ENCODE measurements around the gene SECISBP2. TPM values are rescaled to one million over a fixed set of nuclear protein-coding genes. Genes with fewer than 3 reads are reported as not detected.
"Not testable (repeated sequence)": the region's sequence is repeated elsewhere in the genome, so short reads cannot be mapped to it uniquely, and the experiment has no call there.

Gene SECISBP2
- total RNA-seq, 1 donor from 2014 or later: 15.7 TPM

GRCh38 chr9:89361816-89362646 lies 43.7 kb downstream of the SECISBP2 start:
- ATAC-seq (no peak), DNase-seq (no peak)
- intact Hi-C loops (cut with micrococcal nuclease): no loop called here

- ATAC-seq: no peak
- no peak for DNase-seq
- intact Hi-C loops (cut with micrococcal nuclease): no loop called here
Measured at GRCh38 chr9:89362647-89363310, 44.5 kb downstream of the SECISBP2 start.

- intact Hi-C loops (cut with micrococcal nuclease): no loop called here
- no peak for DNase-seq
- no peak for ATAC-seq
Measured at GRCh38 chr9:89363311-89363670, 45.0 kb downstream of the SECISBP2 start.

GRCh38 chr9:89363921-89364665 lies 45.8 kb downstream of the SECISBP2 start:
- peak; percentile 8 for DNase-seq

GRCh38 chr9:89364666-89365531 lies 46.6 kb downstream of the SECISBP2 start:
- ATAC-seq (no peak), DNase-seq (peak; percentile 22)
- intact Hi-C loops (cut with micrococcal nuclease): no loop called here

More at GRCh38 chr9:89363921-89364665, 45.8 kb downstream of the SECISBP2 start:
- intact Hi-C loops (cut with micrococcal nuclease): no loop called here
- no peak for ATAC-seq

GRCh38 chr9:89365532-89365912 lies 47.2 kb downstream of the SECISBP2 start:
- DNase-seq: no peak
- no peak for ATAC-seq
- intact Hi-C loops (cut with micrococcal nuclease): no loop called here

GRCh38 chr9:89366711-89367110 lies 48.4 kb downstream of the SECISBP2 start:
- intact Hi-C loops (cut with micrococcal nuclease): no loop called here
- no peak for DNase-seq
- no peak for ATAC-seq

- intact Hi-C loops (cut with micrococcal nuclease): no loop called here
- ATAC-seq: no peak
Measured at GRCh38 chr9:89367281-89367680, 49.0 kb downstream of the SECISBP2 start.

GRCh38 chr9:89367726-89368437 lies 49.6 kb downstream of the SECISBP2 start:
- peak; percentile 15 for DNase-seq
- intact Hi-C loops (cut with micrococcal nuclease): no loop called here
- ATAC-seq: no peak

More at GRCh38 chr9:89367281-89367680, 49.0 kb downstream of the SECISBP2 start:
- DNase-seq: peak; percentile 12

GRCh38 chr9:89368550-89368949 lies 50.2 kb downstream of the SECISBP2 start:
- DNase-seq (no peak), ATAC-seq (no peak)
- intact Hi-C loops (cut with micrococcal nuclease): no loop called here

GRCh38 chr9:89368978-89369377 lies 50.7 kb downstream of the SECISBP2 start:
- no peak for DNase-seq
- no peak for ATAC-seq
- intact Hi-C loops (cut with micrococcal nuclease): no loop called here

- intact Hi-C loops (cut with micrococcal nuclease): no loop called here
- no peak for ATAC-seq
- DNase-seq: no peak
Measured at GRCh38 chr9:89370593-89370992, 52.3 kb downstream of the SECISBP2 start.

- intact Hi-C loops (cut with micrococcal nuclease); DNase-seq: not testable (repeated sequence)
- peak; percentile 25 for ATAC-seq
Measured at GRCh38 chr9:89371791-89372190, 53.5 kb downstream of the SECISBP2 start.

- no peak for DNase-seq
Measured at GRCh38 chr9:89372230-89372816, 54.0 kb downstream of the SECISBP2 start.

GRCh38 chr9:89372979-89373378 lies 54.7 kb downstream of the SECISBP2 start:
- ATAC-seq: no peak
- no peak for DNase-seq
- intact Hi-C loops (cut with micrococcal nuclease): no loop called here

More at GRCh38 chr9:89372230-89372816, 54.0 kb downstream of the SECISBP2 start:
- no peak for ATAC-seq
- intact Hi-C loops (cut with micrococcal nuclease): no loop called here

GRCh38 chr9:89374176-89374575 lies 55.9 kb downstream of the SECISBP2 start:
- intact Hi-C loops (cut with micrococcal nuclease): no loop called here
- DNase-seq (no peak), ATAC-seq (no peak)

- DNase-seq (peak; percentile 29), ATAC-seq (peak; percentile 15)
- intact Hi-C loops (cut with micrococcal nuclease): no loop called here
Measured at GRCh38 chr9:89375191-89375760, 57.0 kb downstream of the SECISBP2 start.

GRCh38 chr9:89376286-89376685 lies 58.0 kb downstream of the SECISBP2 start:
- intact Hi-C loops (cut with micrococcal nuclease): no loop called here
- DNase-seq (no peak), ATAC-seq (no peak)

All from left ventricle myocardium superior (tissue), 1 donor.